GM19467 (cell line): ENCODE measurements around the gene BCAP31.

Experiments
- ATAC-seq: cut with Tn5 transposase; IDR thresholded peaks from one replicate; pipeline ENCODE4 v1.9.1; 2021; ENCODE audit warnings: mild to moderate bottlenecking, moderate library complexity; ENCODE audit not compliant: unreplicated experiment

BCAP31 gene

DNA sequence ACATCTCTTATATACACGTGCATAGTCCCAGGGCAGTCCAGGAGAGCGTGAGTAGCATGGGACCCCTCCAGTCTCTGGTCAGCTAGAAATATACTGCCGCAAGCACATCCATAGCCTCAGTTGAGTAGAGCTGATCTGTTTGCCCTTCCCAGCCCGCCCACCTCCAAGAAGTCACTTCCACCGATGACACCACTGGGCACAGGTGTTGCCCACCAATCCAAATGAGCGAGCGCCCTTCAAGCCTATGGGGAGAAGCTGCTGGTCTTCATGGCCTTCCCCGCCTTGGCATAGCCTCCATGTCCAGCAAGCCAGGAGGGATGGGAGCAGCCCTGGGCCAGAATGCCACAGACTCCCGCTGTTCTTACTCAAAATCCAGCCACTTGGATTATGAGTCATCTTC, 67.0 kb downstream of the BCAP31 start:
- ATAC-seq, result no peak

DNA sequence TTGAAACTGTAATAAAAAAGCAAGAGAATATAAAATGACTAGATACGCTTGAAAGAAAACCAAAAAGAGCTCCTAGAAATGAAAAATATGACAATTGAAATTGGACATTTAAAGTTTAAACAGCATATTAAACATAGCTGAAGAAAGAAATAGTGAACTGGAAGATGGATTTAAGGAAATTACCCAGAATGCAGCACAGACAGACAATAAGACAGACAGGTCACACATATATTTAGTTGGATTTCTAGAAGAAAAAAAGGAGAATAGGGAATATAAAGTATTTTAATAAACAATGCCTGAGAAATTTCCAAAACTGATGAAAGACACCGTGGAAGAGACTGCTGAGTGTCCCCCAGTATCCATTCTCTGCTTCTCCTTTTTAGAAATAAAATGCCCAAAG, 70.6 kb downstream of the BCAP31 start:
- ATAC-seq, result no peak

DNA sequence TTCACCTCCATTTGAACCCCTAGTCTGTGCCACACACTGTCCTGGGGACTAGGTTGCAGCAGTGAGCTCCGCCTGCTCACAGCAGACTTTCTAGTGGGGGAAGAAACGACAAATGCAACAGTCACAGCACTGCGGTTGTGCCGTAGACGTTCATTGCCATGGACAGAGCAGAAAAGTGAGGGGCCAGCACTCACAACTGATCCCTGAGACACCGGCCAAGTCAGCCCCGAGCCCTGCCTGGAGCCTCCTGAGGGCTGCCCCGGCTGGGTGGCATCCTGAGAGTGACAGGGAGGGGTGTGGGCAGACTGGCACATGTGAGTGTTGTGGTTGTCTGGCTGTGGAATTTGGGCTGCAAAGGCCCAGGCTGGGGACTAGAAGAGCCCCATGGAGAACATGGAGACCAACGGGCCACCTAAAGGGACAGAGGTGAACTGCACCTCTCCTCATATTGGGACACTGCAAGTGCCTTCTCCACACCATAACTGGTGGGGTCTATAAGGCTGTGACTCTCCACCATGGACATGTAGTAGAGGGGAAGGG, 72.6 kb downstream of the BCAP31 start:
- ATAC-seq, result no peak

DNA sequence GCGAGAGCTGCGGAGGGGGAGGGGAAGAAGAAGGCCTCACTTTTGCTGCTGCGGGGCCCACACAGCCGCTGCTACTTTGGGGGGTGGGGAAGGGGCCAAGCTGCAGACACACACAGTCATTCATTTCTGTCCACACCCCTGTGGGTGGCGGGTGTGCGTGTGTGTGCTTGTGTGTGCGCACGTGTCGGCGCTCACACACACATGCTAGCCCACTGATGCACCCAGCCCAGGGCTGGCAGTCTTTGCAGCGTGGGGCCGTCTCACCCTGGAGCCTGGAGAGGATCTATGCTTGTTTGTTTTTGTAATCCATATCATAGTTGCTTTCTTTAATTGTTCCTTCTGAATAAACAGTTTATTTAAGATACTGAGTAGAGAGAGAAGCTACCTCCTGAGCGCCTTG, 73.2 kb downstream of the BCAP31 start:
- no peak for ATAC-seq
